GM19328 (cell line): Measurements from ENCODE around the gene ZBTB20.
A peak's percentile ranks its signal among the peaks of the same experiment; 100 is the strongest.

Experiments used
- ATAC-seq: cut with Tn5 transposase; IDR thresholded peaks from one replicate; pipeline ENCODE4 v1.9.1; 2021; ENCODE audit warnings: mild to moderate bottlenecking, moderate library complexity; ENCODE audit not compliant: unreplicated experiment

Gene ZBTB20

DNA sequence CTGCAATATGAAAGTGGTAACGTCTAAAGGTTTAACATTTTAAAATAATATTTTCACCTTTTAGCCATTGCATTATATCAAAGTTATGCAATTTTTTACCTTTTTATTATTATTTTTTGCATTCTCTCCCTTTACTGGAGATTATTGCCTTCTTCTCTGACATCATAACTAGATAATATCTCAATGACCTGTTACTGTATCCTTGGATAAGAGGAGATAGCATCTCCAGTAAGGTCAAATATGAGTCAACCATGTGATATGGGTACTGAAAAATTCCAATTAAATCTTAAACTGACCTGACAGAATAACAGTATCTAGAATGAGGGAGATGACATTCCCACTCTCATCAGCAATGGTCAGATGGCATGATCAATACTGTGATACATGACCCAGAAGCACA, 108.3 kb downstream of the ZBTB20 start:
- no peak for ATAC-seq

DNA sequence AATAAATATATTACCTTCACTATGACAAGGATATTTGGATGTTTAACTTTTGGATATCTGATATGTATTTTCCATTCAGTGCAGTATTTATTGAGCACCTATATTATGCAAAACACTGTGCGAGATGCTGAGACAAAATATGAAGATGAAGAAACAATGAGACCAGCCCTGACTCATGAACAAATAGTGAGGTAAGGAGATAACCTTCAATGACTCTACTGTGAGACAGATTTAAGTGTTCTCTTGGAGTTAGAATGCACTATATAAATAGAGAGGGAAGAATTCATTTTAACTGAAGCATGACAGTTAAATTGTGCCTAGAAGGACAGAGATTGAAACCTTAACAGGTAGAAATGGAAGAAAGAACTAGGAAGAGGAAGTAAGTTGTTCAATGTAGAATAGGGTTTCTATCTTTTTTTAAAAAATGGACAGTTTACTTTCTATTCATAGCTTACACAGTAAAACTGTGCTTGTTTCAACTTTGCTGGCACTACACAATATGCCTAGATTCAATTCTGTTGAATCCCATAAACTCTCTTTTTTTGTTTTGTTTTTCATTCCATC, 124.2 kb downstream of the ZBTB20 start:
- ATAC-seq: no peak

DNA sequence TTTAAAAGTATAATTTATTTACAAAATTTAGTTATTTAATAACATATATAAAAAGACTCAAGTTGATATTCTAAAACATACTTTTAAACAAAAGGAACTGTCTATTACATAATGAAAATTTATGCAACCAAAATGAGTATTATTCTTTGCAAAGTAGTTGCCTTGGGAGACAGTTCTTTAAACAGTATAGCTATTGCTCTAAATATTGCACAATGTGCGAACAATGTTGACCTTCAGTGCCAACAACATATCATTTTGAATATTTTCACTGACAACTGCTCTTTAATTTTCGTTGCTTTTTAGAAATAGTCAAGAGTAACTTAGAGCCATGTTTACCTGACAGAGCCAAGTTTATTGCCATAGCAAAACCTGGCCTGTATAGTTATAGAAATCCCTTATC, 124.9 kb downstream of the ZBTB20 start:
- no peak for ATAC-seq

DNA sequence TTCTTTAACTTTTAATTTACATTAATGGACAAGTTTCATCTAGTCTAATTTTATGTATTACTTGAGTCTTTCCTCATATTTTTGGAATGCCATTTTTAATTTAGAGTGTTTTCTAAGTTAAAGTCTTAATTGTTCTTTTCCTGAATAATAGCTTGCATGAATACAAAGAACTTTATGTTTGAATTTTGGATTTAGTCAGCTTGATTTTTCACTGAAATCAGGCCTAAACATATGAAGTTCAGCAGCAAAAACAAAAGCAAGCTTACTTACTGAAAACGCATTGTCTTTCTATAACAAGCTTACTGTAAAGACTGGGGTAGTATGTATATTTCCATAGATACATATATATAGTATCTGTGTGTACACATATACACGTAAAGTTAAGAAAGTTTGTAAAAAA, 126.0 kb downstream of the ZBTB20 start:
- ATAC-seq: no peak

DNA sequence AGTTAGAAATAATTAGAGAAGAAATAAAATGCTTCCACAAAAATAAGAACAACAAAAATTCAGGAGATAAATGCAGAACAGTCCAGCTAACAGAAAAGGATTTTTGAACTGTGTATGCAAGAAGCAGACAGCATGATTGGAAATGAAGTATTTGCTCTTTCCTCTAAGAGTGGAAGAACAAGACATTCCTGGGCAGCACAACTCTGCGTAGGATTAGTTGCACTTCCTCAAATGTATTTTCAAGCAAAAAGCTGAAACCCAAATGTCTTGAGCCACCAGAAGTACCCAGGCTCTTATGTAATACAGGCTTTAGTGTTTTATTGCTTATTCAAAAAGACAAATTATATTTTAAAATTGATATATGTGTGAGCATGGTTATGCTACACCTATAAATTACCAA, 127.2 kb downstream of the ZBTB20 start:
- ATAC-seq: no peak

DNA sequence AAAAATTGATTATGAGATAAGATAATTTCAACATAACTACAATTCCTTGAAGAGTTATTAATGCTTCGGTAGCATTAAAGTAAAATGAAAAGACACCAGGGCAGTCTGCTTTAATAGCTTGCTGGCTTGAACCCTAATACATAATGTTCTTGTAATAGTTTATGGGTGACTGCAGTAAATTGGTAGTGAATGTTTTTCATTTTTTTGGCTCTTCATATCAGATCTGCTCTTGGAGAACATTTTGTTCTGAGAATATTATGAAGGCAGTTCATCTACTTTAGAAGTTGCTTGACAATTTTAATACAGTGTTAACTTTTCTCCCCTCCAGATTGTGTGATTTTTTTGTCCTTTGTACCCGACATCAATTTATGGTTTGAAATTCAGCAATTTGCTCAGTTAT, 128.4 kb downstream of the ZBTB20 start:
- ATAC-seq: no peak

DNA sequence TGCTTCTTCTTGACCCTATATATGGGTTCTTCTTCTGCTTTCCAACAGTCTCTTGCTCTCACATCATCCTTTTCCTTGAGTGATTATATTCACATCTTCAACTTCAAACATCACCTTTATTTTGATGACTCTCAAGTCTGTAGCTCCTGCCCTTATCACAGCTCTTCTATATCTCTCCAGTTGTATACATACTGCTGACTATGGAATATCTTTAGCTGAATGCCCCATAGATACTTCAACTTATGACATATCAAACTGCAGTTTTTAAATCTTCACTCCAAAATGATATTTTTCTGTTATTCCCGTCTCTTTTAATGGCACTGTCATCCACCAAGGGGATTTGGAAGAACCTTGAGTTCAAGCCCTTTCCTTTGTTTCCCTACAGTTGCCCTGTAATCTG, 139.1 kb downstream of the ZBTB20 start:
- ATAC-seq: no peak

DNA sequence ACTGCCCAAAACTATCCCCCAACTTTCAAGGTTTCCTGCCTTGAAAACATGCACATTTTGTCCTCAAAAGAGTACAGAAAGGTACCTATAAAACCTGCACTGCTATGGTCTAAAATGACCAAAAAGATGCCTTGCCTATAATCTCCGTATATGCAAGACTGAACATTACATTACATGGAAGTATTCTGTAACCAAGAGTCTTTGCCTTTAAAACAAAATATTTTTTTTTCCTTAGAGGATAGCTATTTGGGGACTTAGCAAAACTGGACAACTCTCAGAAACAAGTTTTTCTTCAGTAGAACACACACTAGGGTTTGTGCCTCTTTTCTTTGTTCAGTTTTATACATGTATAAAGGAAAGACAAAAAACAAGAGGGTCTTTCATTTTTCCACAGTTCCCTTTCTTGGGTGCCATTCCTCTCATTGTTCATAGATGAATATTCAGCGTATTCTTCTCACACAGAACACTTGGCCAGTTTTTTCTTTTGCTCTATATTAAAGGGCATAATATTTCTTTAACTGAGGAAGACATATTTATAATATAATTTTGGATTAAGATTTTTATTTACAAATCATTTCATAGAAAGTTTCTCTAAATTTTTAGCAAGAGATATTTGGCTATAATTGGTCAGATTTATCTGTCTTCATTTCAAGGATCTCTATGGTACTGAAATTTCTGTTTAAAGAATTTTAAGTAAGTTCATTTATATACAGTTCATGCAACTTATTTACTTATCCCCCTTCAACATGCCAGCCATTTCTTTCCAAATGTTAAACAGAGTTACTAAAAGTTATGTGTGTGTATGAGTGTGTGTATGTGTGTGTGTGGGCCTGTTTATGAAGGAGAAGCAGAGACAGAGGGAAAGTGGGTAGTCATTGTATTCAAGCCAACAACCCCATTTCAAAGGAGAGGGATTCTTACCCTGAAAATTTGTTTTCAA, 142.6 kb downstream of the ZBTB20 start:
- no peak for ATAC-seq

DNA sequence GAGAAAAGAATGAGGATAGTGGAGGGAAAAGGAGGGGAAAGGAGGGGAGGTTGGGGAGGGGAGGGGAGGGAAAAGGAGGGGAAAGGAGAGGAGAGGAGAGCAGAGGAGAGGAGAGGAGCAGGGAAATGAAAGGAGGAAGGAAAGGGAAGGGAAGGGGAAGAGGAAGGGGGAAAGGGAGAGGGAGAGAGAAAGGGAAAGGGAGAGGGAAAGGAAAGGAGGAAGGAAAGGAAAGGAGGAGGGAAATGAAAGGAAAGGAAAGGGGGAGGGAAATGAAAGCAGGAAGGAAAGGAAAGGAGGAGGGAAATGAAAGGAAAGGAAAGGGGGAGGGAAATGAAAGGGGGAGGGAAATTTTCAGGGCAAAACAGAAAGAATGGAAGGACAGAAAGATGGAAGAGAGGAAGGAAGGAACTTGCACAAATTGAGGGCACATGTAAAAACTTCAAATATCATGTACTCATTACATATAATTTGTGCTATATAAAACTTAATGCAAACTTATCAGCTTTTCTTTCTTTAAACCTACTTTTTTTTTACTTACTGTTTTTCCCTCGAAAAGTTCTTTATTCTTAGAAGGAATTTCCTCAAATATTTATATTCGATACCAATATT, 148.0 kb downstream of the ZBTB20 start:
- no peak for ATAC-seq

DNA sequence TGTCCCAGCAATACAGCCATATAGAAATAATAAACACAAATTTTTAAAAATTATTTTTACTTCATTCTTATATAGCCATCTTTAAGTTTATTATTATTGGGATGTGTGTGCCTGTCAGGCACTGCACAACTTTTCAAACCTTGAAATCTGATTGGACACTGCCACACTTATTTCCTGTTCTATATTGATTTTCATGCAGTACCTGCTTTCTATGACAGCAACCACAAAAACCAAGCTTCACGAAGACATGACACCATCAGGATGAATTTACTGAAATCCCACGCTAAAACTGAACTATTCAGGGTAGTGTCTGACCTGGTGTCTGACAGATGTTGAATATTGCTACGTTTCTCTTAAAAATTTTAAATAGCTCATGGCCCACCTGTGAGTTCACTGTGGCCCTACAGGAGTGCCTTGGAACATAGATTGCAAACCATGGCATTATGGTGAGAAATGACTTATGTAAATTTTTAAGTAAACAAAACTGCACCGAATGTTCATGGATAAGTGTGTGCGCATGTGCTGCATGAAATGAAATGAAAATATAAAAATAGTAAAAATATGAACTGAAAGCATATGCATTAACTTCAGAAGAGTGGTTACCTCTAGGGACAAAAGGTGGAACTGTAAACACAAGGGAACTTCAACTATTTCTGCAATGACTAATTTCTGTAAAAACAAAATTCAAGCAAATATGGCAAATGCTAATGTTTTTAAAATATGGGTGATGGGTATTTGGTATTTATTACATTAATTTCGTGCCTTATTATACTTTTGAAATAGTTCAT, 152.3 kb downstream of the ZBTB20 start:
- no peak for ATAC-seq

DNA sequence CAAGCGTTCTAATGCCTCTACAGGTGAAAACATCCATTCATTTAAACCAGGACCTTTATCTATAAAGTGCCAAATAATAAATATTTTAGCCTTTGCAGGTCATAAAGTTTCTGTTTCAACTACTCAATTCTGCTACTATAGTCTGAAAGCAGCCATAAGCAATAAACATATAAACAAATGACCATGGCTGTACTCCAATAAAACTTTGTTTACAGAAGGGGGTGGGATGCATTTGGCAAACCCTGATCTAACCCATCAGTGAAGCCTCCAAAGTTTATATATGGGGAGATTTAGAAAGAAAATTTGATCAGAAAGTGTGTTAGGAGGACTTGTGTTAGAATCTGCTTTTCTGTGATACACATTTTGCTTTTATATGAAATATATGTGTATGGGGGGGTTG, 161.3 kb downstream of the ZBTB20 start:
- ATAC-seq: no peak

DNA sequence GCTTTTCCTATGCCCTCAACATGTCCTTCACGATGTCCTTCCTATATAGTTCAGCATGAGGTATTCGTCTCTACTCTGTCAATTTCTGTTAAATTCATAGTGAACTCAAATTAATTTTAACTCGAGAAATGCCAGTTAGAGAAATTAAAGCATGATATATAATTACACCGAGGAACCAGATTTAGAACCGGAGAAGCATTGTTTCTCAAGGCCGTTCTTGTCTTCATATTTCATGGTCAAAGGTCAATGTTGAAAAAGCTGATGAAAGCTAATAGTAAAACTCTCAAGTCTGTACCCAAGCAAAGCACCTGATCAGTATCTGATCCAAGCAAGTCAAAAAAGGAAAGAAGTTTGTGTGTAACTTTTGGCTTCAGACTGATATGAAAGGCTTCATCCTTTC, 163.8 kb downstream of the ZBTB20 start:
- no peak for ATAC-seq

DNA sequence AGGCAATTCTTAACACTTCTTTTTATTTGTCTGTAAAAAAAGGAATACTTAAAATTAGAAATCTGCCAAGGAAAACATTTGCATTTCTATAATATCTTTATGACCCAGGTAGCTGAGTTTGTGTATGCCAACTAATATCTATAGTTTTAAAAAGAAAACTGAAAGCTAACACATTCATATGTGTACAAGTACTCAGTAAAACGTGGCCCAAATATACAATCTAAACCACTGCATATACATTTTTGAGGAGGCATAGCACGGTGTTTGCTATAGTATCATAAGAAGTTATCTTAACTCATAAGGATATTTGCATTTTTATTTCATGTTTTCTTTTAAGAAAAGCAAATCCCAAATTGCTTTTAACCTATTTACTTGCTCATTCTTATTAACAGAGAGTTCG, 172.7 kb downstream of the ZBTB20 start:
- peak; percentile 64 for ATAC-seq

DNA sequence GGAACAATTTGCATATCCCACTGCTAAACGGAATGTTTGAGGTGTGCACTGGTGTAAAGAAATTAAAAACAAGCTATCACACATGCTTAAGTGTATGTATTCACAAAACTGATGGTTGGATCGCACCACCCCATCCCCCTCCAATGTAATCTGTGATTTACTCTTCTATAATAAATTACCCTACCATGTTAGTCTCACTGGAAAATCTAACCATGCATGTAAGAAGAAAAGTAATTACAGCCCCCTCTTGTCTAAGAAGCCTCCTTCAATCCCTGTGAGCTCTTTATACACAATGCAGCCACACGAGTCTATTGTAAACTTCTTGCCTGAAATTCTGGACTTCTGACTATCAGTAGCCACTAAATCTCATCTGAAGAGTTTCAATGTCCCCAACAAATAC, 173.6 kb downstream of the ZBTB20 start:
- ATAC-seq: no peak

DNA sequence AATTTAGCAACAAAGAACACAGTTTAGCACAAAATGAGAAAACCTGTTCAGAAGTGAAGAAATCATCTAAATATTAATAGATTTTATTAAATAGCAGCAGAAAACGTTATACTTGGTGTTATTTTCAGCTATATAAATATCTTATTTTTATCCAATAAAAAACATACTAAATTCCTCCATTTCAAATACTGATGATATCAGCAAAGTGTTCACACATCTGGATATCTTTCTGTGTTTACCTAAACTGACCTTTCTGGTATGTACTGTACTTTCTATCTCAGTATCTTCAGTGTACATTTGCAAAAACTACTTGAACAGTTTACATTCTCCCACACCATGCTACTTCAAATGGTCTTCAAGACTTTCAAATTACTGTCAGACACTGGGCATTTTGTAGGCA, 179.9 kb downstream of the ZBTB20 start:
- no peak for ATAC-seq

DNA sequence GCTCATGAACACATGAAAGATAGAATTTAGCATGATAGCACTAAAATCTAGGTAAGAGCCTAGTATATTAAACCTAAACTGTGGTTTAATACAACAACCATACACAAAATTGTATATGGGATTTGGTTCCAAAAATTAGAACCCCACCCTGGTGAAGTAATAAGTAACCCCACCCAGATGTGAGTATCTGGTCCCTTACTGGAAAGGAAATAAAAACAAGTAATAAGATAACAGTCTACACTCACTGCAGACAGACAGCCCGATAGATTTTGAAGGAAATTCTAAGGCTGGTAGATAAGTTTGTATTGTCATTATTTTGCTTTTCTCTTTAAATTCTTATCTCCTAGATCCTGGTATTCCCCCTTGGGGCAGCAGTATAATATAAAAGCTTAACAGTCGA, 184.9 kb downstream of the ZBTB20 start:
- no peak for ATAC-seq

DNA sequence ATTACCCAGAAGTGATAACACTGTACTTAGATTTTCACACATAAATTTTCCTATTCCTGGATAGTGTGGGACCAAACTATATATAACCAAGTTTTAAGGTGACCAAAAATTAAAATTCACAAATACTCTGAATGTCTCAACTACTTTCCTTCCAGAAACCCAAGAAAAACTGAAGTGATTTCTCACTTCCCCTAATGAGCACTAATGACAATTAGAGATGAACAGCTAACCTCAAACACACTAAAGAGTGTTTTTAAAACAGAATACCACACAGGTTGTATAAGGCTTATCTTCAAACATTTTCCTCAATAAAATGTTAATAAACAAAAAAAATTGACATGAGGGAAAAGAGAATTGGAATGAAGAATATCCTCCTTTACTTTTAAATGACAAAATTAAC, 188.2 kb downstream of the ZBTB20 start:
- ATAC-seq: no peak

DNA sequence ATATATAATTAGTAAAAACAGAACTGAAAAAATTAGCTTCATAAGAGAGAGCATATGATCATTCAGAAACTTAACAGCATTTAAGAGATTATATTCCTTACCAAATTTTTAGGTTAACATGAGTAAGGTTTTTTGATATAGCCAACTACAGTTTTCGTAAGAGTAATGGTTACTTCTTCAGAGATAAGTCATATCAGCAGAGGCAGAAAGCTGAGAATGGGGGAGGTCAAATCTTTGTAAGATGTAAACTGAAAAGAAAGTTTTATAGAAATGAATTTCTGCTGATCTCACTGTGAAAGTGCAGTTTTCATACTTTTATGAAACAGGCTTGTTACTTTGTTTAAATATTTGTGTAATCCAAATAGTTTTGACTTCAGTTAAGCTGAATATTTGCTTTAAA, 193.3 kb downstream of the ZBTB20 start:
- ATAC-seq: no peak

DNA sequence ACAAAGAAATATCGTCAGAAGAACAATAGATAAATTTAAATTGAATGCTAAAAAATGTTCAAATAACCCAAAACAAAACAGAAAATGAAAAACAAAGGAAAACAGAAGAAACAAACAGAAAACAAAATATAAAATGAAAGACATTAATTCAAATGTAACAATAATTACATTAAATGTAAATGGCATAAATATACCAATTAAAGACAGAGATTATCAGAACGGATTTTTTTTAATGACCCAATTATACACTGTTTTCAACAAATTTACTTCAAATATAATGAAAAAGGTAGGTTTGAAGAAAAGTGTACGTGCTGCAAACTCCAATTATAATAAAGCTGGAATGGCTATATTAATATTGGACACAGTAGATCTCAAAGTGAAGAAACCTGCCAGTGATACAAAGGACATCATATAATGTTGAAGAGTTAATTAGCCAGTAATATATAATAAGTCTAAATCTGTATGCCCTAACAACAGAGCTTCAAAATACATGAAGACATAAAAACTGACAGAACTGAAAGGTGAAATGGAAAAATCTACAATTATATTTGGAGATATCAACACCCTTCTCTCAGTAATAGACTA, 193.8 kb downstream of the ZBTB20 start:
- ATAC-seq: no peak

DNA sequence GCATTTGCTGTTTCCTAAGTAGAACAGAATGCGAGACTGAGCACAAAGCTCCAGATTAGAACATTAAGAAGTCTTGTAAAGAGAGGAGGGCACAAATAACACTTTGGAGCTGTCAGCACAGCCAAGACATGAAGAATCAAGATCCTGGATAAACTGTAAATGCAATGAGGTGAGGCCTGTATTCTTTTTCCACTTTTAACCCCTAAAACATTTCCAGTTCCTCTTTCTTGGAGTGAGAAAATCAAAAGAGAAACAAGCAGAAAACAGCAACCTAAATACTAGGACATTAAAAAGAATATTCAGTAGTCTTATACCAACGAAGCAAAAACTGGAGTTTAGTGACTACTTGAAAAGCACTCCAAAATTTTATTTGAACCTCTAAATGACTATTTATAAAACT, 204.3 kb downstream of the ZBTB20 start:
- ATAC-seq: no peak
